ENCODE measurements around the gene NPLOC4. TPM values are rescaled to one million over a fixed set of nuclear protein-coding genes. Genes with fewer than 3 reads are reported as not detected.
A peak's percentile ranks its signal among the peaks of the same experiment; 100 is the strongest.

NPLOC4 gene
- total and polyA plus RNA-seq, 2 of the 13 experiments (the other 11 are each of a cell fraction or from before 2014, with no cell fraction given), result 57.0 to 97.0 TPM

DNA sequence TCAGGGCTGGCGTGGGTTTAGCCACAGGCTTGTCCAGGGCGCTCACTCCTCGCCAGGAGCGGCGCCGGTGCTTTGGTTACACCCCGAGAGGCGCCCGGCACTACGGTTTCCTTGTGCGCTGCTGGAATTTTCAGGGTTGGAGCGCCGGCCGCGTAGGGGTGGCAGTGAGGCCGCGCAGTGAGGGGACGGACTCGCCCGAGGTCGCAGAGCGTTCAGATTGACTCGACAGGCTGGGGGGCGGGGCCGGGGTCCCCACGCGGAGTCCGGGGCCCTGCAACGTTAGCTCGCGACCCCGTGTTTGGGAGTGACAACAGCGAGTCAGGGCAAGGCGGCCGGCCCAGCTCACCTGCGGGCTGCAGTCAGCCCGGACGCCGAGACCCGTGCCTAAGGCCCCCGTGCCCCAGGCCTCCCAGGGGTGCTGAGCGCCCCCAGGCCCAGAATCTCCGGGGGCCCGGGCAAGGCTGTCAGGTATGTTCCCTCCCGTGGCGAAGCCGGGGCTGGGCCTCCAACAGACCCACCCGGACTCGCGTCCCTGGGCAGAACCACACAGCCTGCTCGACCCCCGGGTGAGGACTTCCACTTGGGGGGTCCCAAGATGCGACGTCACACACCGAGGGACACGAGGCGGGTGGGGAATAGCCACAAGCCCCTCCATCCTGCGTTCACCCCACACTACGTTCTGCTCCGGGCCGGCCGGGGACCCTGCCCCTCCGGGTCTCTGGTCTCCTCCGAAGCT lies 123.0 kb downstream of the NPLOC4 start (continued):
- TF ChIP-seq, protein P1, sequence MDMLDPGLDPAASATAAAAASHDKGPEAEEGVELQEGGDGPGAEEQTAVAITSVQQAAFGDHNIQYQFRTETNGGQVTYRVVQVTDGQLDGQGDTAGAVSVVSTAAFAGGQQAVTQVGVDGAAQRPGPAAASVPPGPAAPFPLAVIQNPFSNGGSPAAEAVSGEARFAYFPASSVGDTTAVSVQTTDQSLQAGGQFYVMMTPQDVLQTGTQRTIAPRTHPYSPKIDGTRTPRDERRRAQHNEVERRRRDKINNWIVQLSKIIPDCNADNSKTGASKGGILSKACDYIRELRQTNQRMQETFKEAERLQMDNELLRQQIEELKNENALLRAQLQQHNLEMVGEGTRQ (IDR thresholded peaks at IDR 0.05; ENCODE audit: low read depth, low read length), result no peak
- TF ChIP-seq, protein P1 (CRISPR knock-in tag; IDR thresholded peaks at IDR 0.05; ENCODE audit: borderline replicate concordance), result no peak; the same call in 1 of the 2 replicates
- TF ChIP-seq CTCF (CRISPR knock-in tag; IDR thresholded peaks at IDR 0.05), result peak; percentile 26; the same call in 1 of the 2 replicates
- TF ChIP-seq NBN (conservative IDR thresholded peaks at IDR 0.05), result no peak
- no peak for TF ChIP-seq TEAD2 (CRISPR knock-in tag; IDR thresholded peaks at IDR 0.05)
- no peak for TF ChIP-seq ZNF720 (CRISPR knock-in tag; IDR thresholded peaks at IDR 0.05)
- no peak for TF ChIP-seq TOE1 (CRISPR knock-in tag; IDR thresholded peaks at IDR 0.05)
- TF ChIP-seq ZNF260 (CRISPR knock-in tag; IDR thresholded peaks at IDR 0.05; ENCODE audit: borderline replicate concordance, low read depth), result no peak
- TF ChIP-seq, protein P2, sequence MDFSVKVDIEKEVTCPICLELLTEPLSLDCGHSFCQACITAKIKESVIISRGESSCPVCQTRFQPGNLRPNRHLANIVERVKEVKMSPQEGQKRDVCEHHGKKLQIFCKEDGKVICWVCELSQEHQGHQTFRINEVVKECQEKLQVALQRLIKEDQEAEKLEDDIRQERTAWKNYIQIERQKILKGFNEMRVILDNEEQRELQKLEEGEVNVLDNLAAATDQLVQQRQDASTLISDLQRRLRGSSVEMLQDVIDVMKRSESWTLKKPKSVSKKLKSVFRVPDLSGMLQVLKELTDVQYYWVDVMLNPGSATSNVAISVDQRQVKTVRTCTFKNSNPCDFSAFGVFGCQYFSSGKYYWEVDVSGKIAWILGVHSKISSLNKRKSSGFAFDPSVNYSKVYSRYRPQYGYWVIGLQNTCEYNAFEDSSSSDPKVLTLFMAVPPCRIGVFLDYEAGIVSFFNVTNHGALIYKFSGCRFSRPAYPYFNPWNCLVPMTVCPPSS (IDR thresholded peaks at IDR 0.05), result no peak
- no peak for TF ChIP-seq HNRNPUL1 (IDR thresholded peaks at IDR 0.05; ENCODE audit: low read depth, low read length)
- peak; percentile 44 for TF ChIP-seq BCL6 (CRISPR knock-in tag; IDR thresholded peaks at IDR 0.05)
- TF ChIP-seq FOXO4 (CRISPR knock-in tag; conservative IDR thresholded peaks at IDR 0.05), result no peak
- TF ChIP-seq ZNF850 (CRISPR knock-in tag; conservative IDR thresholded peaks at IDR 0.05), result peak; percentile 35; the same call in 1 of the 2 replicates
- TF ChIP-seq ZFP36 (IDR thresholded peaks at IDR 0.05; ENCODE audit: borderline replicate concordance, low read depth, low read length, partially characterized antibody), result no peak
- no peak for TF ChIP-seq ZNF33A (CRISPR knock-in tag; IDR thresholded peaks at IDR 0.05; ENCODE audit: borderline replicate concordance)
- no peak for TF ChIP-seq SYNCRIP (IDR thresholded peaks at IDR 0.05; ENCODE audit: insufficient read depth, low read depth, low read length)

Data from HepG2 (cell line).